HG02840 (cell line): ENCODE measurements around the gene POSTN.

Source experiments
- ATAC-seq: cut with Tn5 transposase; IDR thresholded peaks from one replicate; pipeline ENCODE4 v1.9.1; 2021; ENCODE audit warnings: mild to moderate bottlenecking, moderate library complexity, moderate number of reproducible peaks; ENCODE audit not compliant: unreplicated experiment, low FRiP score

The POSTN gene

GRCh38 chr13:37598597-37598996 is at the start of gene POSTN:
POSTN (minus strand) TSS chr13:37598768; CDS start chr13:37598726, 42 bp downstream.
- no peak for ATAC-seq

DNA sequence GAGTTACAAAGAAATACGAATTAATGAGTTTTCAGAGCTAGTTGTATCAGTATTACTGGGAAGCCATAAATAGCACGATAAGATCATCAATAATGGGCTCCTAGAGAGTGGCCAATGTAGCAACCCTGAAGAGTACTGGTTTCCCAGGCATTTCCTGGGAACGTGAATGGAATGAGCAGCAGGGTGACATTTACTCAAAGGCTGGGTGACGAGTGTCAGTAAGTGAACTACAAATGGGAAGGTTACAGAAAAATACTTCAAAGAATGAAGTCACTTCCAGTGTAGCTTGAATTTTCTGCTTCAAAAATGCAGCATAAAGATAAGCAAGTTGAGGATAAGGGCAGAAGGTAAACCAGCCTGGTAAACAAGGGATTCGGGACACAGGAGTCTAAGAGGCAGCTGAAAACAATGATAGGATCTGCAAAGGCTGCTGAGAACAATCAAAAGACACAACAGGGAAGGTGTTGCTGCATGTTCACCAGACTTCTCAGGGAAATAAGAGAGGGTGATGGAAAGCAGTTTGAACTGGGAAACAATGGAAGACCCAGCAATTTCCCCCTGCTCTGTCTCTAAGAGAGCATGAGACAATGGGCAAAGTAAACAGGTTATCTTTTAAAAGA is 48.6 kb upstream of the POSTN start:
- no peak for ATAC-seq

- no peak for ATAC-seq
Observed at GRCh38 chr13:37646531-37646930, 48.0 kb upstream of the POSTN start.

GRCh38 chr13:37645181-37645740 is 46.7 kb upstream of the POSTN start:
- ATAC-seq: no peak

DNA sequence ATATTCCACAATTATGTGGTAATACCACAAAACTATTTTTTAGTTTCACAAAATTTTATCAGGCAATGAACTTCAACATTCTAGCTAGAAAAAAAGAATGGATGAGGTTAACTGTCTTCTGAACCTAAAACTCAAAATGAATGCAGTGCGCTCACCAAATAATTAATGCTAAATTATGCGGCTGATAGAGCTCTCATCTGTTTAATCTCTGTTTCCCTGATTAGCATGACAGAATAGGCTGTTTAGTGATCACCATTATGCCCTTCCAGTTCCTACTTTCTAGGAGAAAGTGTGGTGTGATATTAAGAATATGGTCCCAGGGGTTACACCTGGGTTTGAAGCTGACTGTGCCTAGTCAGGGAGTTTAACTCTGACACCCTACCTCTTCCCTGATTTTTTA is 42.8 kb upstream of the POSTN start:
- no peak for ATAC-seq

GRCh38 chr13:37640499-37640898 is 41.9 kb upstream of the POSTN start:
- ATAC-seq: no peak

DNA sequence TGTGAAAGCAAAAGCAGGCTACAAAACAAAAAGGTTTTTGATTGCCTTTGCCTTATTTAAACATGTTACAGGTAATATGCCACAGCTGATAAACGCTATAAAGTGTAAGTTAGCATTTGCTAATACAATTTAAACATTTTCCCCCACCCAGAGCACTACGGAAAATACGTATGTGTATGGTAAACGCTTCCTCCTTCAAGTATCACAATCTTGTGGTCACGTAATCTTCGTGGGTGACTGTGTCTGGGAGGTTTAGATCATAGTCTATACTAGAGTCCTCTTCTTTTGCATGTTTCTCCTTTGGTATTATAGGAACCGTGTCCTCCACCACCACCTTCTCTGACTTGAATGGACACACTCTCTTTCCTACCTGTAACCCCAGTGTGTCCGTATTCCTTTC is 38.1 kb upstream of the POSTN start:
- ATAC-seq: no peak

DNA sequence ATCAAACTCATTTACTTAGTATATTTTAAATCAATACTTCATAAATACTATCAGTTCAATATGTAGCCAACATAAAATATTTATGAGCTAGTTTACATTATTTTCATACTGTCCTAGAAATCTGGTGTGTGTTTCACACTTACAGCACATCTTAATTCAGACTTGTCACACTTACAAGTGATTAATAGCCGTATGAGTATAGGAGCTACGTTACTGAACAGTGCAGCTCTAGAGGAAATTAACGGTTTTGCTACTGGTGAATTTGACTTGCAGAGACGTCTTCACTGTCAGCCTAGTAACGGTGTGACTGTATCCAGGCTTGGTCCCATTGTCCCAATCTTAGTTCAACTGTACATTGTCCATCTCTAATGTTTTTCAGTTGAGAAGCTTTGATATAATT is 33.7 kb upstream of the POSTN start:
- no peak for ATAC-seq

GRCh38 chr13:37627428-37627827 is 28.9 kb upstream of the POSTN start:
- ATAC-seq: no peak

DNA sequence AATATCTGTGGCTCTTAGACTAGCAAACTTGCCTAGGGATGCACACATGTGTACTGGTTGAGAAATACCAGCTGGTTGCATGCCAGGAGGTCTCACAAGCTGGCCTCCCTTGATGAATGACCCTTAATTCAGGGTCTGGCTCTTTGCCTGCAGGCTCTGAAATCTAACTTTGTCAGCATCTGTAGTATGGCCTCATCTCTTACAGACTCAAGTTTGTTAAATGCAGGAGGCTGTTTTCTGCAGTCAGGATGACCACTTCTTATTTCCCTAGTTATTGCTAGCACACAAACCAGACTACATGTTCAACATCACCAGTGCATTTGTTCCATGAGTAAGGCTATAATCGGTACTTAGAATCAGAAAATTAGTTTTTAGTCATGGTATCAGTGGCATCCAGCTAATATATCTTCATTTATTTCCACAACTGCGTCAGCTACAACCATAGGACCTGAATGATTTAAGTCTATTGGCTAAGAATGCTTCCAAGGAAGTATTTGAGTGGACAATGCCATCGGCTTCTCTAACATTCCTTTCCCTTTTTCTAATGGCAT is 23.3 kb upstream of the POSTN start:
- no peak for ATAC-seq

- ATAC-seq: no peak
Observed at GRCh38 chr13:37618554-37618953, 20.0 kb upstream of the POSTN start.

GRCh38 chr13:37617173-37617572 is 18.6 kb upstream of the POSTN start:
- no peak for ATAC-seq

DNA sequence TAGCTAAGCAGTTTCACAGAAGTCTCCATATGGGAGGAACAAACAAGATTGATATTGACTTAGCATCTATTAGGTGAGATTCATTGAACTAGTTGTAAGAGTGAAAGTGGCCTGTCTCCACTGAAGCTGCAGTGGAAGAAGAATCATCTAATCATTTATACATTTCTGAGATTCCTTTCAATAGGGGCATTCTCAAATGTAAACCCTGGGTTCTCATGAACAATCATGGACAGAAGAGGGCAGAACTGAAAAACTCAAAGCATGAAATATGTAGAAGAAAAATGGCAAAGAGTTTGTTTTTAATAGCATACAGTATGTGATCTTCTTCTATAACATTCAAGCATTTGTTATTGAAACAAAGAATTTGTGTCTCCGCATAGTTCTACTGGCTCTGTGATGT is 17.6 kb upstream of the POSTN start:
- no peak for ATAC-seq

DNA sequence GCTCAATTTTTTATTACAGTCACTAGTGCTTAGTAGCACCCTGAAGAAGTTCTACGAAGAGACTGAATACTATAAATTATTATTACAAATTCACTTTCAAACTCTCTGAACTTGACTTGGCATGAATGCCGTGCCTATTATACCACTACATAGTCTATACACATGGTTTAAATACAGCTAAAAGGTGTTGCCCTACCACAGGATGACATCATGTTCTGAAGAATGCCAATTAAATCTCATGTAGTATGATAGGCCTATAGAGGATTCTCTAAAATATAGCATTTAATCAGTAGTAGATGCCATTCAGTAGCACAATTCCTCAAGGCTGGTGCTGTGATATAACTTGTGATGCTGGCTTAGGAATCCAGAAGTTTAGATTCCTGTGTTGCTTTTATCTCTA is 16.7 kb upstream of the POSTN start:
- no peak for ATAC-seq

DNA sequence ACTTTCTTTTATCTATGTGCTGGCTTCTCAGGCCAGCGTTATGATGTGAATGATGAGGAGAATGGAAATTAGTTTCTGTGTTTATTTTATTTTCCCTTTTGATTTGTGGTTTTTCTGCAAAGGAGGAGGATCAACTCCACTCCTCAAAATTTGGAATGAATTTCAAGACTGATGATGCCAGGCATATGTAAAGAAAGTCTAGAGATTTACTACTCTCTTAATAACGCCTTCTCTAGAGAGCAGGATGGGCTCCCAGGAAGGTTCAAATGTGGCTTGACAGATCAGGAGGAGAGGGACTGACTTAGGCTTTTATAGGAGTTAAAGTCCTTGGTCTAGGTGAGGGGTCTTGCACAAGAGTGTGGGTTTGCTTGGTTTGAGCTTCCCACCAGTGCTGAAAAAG is 15.1 kb upstream of the POSTN start:
- ATAC-seq: no peak

DNA sequence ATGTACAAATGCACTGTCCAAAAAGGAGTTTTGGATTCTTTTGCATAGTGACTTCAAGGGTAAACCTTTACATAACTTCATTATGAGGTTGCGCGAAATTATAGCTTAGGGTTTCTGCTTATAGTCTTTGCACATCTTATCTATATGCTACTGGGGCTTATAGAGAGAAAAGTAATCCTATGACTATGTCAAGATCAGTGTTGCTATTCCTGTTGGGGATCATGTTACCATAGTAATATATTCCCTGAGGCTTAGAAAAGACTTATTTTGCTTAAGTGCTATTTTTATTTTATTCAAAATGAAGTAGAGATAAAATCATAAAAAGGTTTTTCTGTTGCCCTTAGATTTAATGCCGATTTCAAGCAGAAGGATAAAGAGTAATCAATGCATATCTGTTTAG is 14.7 kb upstream of the POSTN start:
- no peak for ATAC-seq

DNA sequence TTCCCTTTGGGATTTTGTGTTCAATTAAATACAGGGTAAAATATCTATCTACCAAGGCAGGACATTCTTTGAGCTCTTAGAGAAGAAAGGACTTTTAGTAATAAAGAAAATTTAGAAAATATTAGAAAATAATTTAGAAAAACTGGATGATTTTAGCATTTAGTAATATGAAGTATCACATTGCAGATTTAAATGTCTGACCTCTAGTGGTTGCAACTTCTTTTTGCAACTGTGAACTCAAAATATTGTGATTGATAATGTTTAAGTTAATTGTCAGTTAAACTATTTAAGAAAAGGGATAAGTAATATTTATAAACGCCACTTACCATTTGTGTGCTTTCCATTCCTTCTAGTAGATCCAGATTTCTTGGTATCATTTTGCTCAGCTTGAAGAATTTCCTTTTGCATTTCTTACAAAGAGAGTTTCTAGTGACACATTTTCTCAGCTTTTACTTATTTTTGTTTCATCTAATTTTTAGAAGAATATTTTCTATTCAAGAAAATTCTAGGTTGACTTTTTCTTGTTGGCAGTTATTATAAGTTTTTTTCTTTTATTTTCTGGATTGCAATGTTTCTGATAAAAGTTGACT is 10.3 kb upstream of the POSTN start:
- ATAC-seq: no peak

- no peak for ATAC-seq
Observed at GRCh38 chr13:37602733-37603381, 4.3 kb upstream of the POSTN start.

DNA sequence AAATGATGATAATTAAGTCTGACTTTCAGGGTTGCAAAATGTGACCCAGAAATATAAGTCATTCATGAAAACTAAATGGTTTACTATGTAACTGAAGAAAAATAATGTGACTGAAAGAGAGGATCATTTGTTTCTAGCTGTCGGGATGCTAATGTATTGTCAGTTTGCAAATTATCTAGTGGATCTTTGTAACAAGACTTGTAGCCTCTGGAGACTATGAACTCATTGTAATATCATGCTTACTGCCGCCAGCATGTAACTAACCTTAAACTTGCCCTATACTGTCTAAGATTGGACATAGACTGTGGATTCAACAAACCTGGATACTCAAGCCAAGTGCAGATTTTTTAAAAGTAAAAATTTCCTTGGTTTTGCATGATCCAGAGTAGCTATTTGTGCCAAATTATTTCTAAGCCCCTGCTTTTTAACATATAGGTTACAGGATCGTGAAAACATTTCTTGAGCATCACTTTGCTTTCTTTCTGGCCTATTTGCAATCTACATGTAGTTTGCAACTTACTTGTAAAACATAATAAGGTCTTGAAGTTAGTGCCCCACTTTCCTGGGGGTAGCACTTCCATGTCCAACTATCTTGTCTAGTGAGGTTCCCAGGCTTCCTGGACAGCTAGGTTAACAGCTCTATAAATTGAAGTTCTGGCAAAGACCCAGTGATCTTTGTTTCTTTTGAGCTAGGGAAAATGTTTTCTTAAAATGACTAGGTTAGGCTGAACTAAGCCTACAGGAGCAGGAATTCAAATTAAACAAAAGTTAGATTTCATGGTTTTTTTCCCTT is 3.3 kb upstream of the POSTN start:
- ATAC-seq: no peak

GRCh38 chr13:37599519-37599918 is 951 bp upstream of the POSTN start:
- ATAC-seq: no peak
